NCI-H2227 (cell line): ENCODE results near the gene SLC2A6.

Experiments
- DNase-seq: peaks from one replicate; lab custom pipeline; 2025; ENCODE audit not compliant: unreplicated experiment; lab: John Stamatoyannopoulos, UW

The SLC2A6 gene, protein sequence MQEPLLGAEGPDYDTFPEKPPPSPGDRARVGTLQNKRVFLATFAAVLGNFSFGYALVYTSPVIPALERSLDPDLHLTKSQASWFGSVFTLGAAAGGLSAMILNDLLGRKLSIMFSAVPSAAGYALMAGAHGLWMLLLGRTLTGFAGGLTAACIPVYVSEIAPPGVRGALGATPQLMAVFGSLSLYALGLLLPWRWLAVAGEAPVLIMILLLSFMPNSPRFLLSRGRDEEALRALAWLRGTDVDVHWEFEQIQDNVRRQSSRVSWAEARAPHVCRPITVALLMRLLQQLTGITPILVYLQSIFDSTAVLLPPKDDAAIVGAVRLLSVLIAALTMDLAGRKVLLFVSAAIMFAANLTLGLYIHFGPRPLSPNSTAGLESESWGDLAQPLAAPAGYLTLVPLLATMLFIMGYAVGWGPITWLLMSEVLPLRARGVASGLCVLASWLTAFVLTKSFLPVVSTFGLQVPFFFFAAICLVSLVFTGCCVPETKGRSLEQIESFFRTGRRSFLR

DNA sequence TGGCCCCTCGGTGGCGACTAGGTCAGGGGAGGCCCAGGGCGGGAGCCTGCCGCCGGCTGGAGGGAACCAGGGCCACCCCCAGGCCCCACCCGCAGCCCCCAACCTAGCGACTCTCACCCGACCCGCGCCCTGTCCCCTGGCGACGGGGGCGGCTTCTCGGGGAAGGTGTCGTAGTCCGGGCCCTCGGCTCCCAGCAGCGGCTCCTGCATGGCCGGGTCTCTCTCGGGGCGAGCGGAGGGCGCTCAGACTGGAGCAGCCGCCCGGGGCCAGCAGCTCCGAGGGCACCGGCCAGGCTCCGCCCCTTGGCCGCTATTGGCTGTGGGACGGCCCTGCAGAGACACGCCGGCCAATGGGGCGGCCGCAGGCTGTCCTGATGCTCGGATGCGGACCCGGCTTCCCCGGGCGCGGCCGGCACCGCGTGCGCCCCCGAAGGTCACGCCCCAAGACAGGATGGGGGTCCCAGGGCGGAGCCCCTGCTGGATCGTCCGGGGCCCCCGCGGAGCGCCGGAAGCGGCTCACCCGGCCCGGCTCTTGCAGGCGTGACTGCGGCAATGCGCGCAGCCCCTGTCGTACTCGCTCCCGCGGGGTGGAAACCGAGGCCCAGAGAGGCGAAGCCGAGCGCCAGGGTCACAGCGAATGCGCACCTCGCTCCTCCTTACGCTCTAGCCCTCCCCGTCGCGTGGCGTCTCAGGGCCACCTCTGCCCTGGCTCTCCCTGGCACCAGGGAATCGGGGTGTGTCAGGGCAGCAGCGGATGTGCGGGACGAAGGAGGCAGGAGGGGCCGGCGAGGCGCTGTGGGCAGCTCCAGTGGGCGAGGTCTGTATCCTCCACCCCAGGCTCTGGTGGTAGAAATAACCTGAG lies at the start of gene SLC2A6:
Gene SLC2A6 (minus strand): TSS at position 249 of the 861 bp plus-strand sequence. CDS start 40 bp downstream, at position 209.
- DNase-seq: peak; percentile 84

DNA sequence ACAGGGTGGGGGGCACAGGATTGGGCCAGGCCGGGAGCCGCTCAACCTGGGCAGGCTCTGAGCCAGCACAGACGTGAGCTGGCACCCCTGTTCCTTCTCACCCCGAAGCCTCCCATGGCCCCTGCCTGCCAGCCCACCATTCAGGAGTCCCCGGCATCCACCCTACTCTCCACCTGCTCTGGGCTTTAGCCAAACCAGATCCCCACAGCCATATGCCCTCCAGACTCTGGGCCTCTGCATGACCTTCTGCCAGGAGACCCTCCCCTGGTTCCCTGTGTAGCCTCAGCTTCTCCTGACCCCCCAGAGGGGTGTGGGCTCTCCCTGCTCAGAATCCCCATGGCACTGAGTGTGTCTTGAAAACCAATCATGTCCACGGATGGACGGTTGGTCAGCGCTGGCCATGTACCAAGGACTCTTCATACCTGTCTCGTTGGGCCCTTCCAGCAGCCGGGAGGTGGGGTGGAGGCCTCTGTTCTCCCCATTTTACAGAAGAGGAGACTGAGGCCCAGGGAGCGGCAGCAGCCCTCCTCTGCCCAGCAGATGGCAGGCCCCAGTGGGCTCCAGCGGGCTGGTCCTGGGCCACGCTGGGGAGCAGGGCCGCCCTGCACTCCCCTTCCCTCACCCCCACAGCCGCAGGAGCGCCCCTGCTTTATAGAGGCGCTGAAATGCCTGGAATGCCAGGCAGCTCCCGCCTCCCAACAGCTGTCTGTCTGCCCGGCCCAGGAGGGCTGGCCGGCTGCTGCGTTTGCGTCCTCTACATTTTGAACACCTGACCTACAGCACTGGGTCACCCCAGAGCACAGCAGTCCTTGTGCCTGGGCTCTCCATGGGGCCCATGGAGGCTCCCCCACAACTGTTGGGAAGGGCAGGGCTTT lies 49.3 kb upstream of the SLC2A6 start:
- no peak for DNase-seq

- DNase-seq: no peak
Measured at GRCh38 chr9:133527444-133527920, 48.6 kb upstream of the SLC2A6 start.

DNA sequence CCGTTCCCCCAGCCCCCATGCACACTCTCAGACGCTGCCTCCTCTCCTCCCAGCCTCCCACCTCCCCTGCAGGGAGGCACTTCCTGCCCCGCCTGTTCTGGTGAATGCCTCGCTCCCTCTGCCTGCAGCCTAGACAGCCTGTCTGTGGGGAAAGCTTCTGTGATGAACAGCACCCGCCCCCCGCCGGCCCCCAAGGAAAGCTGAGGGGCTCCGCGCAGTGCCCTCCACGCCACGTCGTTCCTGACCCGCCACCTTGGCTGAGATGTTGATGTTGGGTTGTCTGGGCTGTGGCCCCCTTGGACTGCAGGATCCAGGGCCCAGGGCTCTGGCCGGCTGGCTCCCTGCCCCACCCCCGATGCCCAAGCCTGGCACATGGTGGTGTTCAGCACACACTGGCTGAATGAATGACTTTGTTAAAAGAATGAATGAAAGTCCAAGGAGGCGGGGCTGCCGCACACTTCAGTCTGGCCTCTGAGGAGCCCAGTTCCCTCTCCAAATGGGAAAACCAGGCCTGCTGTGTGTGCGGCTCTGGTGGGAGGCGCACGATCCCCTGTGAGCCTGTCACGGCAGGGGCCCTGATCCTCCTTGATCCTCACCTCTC lies 47.9 kb upstream of the SLC2A6 start:
- peak; percentile 17 for DNase-seq

DNA sequence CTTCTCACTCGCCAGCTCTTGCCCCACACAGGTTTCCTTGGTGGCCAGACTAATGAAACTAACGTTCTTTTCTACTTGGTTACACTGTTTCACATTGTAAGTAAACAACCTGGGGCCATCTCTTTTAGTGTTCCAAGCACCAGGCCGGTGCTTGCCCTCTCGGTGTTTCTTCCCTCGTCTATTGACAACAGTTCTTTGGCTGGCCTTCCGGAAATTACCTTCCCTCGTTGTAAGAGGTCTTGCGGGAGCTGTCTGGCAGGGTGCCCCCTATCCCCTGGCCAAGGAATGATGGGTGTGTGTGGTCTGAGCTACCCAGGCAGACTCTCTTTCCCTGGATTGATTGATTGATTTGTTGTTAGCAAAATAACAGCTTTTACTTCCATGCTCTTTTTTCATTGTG lies 46.8 kb upstream of the SLC2A6 start:
- no peak for DNase-seq

DNA sequence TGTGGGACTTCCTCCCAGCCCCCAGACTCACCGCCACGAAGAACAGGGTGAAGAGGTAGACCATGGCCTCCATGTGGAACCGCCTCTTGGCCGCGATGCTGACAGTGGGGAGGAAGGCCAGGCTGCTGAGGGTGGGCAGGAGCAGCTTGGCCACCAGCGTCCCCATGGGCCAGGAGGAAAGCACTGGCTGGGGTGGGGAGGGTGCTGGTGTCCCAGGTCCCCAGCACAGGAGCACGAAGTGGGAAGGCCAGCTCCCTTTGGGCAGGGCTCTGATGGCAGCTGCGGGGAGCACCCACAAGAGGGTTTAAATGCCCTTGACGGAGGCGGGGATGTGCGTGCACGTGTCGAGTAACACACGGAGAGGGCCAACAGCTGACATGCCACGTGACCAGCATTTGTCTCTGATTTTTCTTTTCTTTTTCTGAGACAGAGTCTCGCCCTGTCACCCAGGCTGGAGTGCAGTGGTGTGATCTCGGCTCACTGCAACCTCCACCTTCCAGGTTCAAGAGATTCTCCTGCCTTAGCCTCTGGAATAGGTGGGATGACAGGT lies 45.9 kb upstream of the SLC2A6 start, which contains the start of gene MYMK:
Gene MYMK (minus strand): TSS at position 281 of the 550 bp plus-strand sequence. CDS start 115 bp downstream, at position 166.
- DNase-seq: no peak

DNA sequence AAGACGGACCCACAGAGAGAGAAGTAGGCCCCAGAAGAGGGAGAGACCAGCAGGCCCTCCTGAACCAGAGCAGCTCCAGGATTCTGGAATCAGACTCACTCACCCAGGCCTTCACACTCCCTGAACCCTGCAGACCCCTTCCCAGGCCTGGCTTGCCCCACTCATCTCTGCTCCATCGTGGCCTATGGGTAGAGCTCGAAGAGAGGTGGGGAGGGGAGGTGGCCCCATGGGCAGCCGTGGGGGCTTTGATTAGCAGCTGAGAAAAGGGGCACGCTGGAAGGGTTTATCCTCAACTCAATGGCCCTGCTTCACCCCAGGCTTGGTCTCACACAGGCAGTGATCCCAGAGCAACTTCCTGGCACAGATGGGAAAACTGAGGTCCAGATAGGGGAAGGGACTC lies 45.2 kb upstream of the SLC2A6 start:
- no peak for DNase-seq

- DNase-seq: no peak
Measured at GRCh38 chr9:133523106-133523505, 44.2 kb upstream of the SLC2A6 start.

DNA sequence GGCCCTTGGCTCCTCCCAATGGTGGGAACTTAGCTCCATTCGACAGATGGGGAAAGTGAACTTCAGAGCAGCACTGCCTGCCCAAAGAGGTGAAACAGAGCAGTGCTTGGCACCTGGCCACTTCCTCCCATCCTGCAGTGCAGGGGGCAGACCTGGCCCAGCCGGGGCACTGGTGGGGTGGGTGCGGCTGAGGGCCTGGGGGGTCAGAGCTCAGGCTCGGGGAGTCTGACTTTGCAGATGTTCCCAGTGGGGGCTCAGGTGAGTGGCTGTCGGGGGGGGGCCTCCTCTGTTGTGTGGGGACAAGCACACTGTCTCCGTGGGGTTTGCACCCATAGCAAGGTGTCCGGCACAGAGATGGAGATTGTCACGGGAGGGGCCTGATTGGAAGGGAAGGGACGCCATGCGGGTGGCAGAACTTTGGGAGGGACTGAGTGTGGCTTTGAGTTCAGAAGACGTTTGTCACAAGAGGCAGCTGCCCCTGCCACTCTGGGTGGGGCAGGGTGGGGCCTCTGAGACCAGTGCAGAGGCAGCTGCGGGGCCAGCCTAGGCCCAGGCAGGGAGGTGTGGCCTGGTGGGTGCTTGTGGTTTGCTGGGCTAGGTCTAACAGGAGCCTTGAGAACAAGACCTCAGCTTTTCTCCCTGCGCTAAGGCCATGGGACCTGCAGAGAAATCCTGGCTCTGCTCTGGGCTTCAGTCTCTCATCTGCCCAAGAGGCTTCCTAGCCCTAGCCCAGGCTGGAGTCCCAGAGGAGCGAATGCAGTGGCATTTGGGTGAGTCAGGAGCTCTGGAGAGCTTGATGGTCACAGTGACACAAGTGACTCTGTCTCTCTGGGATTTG lies 43.4 kb upstream of the SLC2A6 start:
- DNase-seq: no peak

- DNase-seq: no peak
Measured at GRCh38 chr9:133521122-133522072, 42.5 kb upstream of the SLC2A6 start.

DNA sequence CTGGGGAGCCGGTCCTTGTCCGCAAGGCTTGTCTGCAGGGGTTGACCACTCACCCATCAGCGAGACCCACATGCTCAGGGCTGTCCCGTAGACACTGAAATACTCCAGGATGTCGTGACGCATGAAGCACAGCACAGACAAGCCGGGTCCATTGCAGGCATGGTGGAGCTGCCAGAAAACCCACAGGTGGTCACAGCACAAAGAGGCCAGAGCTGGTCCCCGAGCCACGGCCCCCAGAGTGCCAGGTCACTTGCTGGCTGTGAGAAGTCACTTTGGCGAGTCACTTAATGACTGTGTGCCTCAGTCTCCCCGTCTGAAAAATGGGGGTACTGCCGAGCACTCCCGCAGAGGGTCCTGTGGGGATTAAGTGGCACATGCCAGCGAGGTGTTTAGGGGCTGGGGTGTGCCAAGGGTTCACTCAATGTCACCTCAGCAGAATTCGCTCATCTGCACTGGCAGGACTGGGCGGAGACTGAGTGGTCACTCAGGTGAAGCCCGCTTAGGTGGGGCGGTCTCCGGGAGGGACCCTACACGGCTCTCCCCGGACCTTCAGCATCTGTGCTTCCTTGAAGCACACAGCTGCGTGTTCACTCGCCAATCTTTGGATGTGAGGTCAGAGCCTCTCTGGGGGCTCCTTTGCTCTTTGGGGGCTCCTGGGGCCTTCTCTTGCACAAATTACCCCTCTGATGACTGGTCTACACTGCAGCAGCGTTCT lies 41.4 kb upstream of the SLC2A6 start:
- DNase-seq: no peak

DNA sequence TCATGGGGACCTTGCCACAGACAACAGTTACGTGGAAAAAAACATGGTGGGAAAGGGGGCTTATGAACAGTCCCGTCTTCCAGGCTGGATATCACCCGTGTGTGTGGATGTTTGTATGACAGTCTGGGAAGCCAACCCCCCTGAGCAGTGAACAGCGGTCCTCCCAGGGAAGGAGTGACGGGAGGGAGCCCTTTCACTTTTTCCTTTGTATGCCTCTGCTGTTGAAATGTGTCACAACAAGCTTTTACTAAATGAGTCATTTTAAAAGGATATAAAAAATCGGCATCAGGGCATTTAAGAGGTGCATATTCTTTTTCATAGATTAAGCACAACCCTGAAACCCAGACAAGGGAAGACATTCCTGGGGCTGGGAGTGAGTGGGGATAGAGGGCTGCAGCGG lies 40.8 kb upstream of the SLC2A6 start:
- no peak for DNase-seq

GRCh38 chr9:133518706-133519449 lies 40.0 kb upstream of the SLC2A6 start:
- DNase-seq: no peak

GRCh38 chr9:133518200-133518599 lies 39.3 kb upstream of the SLC2A6 start:
- DNase-seq: no peak

DNA sequence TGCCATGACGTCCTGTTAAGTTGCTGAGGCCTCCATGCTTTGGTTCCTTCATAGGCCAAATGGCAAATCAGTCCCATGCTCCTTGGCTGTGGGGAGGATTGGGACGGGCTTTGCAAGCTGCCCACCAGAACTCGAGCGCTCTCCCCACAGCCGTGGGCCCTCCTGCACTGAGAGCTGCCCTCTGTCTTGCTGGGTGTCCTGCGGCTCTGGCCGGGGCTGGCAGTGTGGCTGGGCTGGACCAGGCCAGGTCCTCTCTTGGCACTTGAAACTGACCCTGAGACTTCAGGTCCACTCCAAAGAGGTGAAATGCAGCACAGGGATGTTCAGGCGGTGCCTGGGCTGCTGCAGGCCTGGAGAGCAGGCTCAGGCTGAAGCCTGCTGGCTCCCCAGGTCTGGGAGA lies 38.8 kb upstream of the SLC2A6 start:
- DNase-seq: no peak

GRCh38 chr9:133516961-133517350 lies 38.1 kb upstream of the SLC2A6 start:
- no peak for DNase-seq
